ENCODE measurements around the gene NOS1AP. TPM values are rescaled to one million over a fixed set of nuclear protein-coding genes. Genes with fewer than 3 reads are reported as not detected.

NOS1AP gene
- total and polyA plus RNA-seq, 9 of the 15 experiments (the other 6 are each of a cell fraction or from before 2014, with no cell fraction given) = 0.07 to 1.5 (median 0.22) TPM

DNA sequence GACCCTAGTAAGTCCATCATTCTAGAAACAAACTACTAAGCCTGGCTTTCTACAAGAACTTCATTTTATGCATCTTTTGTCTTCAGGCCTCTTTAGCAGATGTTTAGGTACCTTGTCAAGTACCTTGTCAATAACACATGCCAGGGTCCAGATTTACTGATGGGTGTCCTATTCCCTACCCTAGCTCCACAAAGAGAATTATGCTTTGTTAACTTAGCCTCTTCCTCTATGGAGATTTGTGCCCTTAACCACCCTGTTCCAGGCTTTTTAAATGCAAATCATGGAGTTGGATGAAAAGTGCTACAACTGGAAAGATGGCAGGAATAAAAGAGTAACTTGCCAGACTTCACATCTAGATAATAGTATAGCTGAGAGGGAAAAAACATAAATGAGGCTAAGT, 264.5 kb downstream of the NOS1AP start (continued):
- TF ChIP-seq CBFA2T2 (conservative IDR thresholded peaks at IDR 0.05) = no peak
- no peak for TF ChIP-seq HLTF (IDR thresholded peaks at IDR 0.05)
- no peak for TF ChIP-seq L3MBTL2 (IDR thresholded peaks at IDR 0.05)
- TF ChIP-seq TCF7 (IDR thresholded peaks at IDR 0.05; ENCODE audit: borderline replicate concordance) = no peak

- ATAC-seq (no peak), FAIRE-seq (no peak), DNase-seq (ENCODE audit: extremely low read depth in 1 of 4, low spot score in 3 of 4) (no peak)
- no peak overlapping the region for H3K4me2 ChIP-seq (ENCODE audit: insufficient read depth, low read length)
- 20% methylated on average over 5 of the region's 5 CpGs for WGBS (ENCODE audit: insufficient coverage, low coverage, missing lambda C conversion rate)
- intact Hi-C loops (cut with micrococcal nuclease) (no loop called here), in situ Hi-C loops (cut with MboI) (no loop called here)
- H3K27me3 ChIP-seq (ENCODE audit: control insufficient read depth in 2 of 2, insufficient read depth in 2 of 2, low read length in 2 of 2) = peaks cover 0 to 5% of the 10 kb centered on the region in 2 experiments; a peak in 1 of 5 replicates
- H3K4me3 ChIP-seq = no peak overlapping the region
- no peak overlapping the region for H3K9ac ChIP-seq (ENCODE audit: insufficient read depth in 1 of 2, low read depth in 2 of 2, low read length in 2 of 2)
- no TSS peak for BruUV-seq (replicated peaks)
- ChIA-PET CTCF (ENCODE audit: low intra/inter-chr PET ratio) (no interaction called here), POLR2A (interaction anchor here (0.8 kb wide), 1 partner anchor 80 kb away, joined by 3 read pairs; no protein-coding TSS in a partner anchor)
- no peak overlapping the region for H2AFZ ChIP-seq (ENCODE audit: low read depth, low read length)
- no peaks in the 10 kb centered on the region for H3K9me3 ChIP-seq (replicated peaks; ENCODE audit: control insufficient read depth, insufficient read depth, low read depth, low read length)
- H3K4me1 ChIP-seq (replicated peaks in 1 of 2; ENCODE audit: control insufficient read depth in 2 of 2, insufficient read depth in 2 of 2, low read length in 2 of 2) = no peaks in the 10 kb centered on the region
- H3K36me3 ChIP-seq (ENCODE audit: control insufficient read depth, insufficient read depth, low read length) = no peaks in the 10 kb centered on the region
- H3K9me1 ChIP-seq (ENCODE audit: control insufficient read depth, insufficient read depth, low read length) = no peaks in the 10 kb centered on the region
- H3K79me2 ChIP-seq (ENCODE audit: control insufficient read depth, insufficient read depth, low read length) = no peaks in the 10 kb centered on the region
- H4K20me1 ChIP-seq (replicated peaks; ENCODE audit: control insufficient read depth, insufficient read depth, low read length) = no peaks in the 10 kb centered on the region
- H3K27ac ChIP-seq (ENCODE audit: extremely low read depth, low read depth, low read length) = no peak overlapping the region
- TF ChIP-seq SPI1 (IDR thresholded peaks at IDR 0.05; ENCODE audit: borderline replicate concordance, low read depth, low read length) = peak; percentile 55; the same call in 1 of the 2 replicates
- TF ChIP-seq ZBTB40 (IDR thresholded peaks at IDR 0.05) = no peak
- no peak for TF ChIP-seq ZBTB40 (CRISPR knock-in tag; IDR thresholded peaks at IDR 0.05)
Measured at GRCh38 chr1:162335126-162335525, 265.6 kb downstream of the NOS1AP start.
